Activated CD8-positive, alpha-beta memory T cell treated with anti-CD3 and anti-CD28 coated beads for 48 hours (primary cell): ENCODE data around the gene TBCEL.
"Not testable (repeated sequence)": the region's sequence is repeated elsewhere in the genome, so short reads cannot be mapped to it uniquely, and the experiment has no call there.

Experiments used
- DNase-seq, 3 experiments: peaks; one replicate each; pipeline ENCODE4 v3.0.0-alpha.2; 2020; ENCODE audit warnings: low read depth in 2 of 3, low spot score in 2 of 3

Gene TBCEL

GRCh38 chr11:121023848-121024751, at the start of gene TBCEL:
TSS of gene TBCEL (plus strand) at chr11:121024102. CDS start at chr11:121045691, 21,589 bp downstream.
- peak; percentile 56 to 63 (median 58) for DNase-seq

- no peak for DNase-seq
Observed at GRCh38 chr11:120974466-120974865, 49.4 kb upstream of the TBCEL start.

- DNase-seq, result no peak
Observed at GRCh38 chr11:120974965-120975364, 48.9 kb upstream of the TBCEL start.

- no peak for DNase-seq
Observed at GRCh38 chr11:120977266-120978137, 46.4 kb upstream of the TBCEL start.

GRCh38 chr11:120978701-120979100, 45.2 kb upstream of the TBCEL start:
- DNase-seq, result no peak

GRCh38 chr11:120985718-120986569, 38.0 kb upstream of the TBCEL start:
- DNase-seq, result peak in 2 of 3 experiments; percentile 8 to 9

- no peak for DNase-seq
Observed at GRCh38 chr11:120988603-120989002, 35.3 kb upstream of the TBCEL start.

- DNase-seq, result no peak
Observed at GRCh38 chr11:120991830-120992686, 31.8 kb upstream of the TBCEL start.

- DNase-seq, result no peak
Observed at GRCh38 chr11:120994091-120994859, 29.6 kb upstream of the TBCEL start.

- no peak for DNase-seq
Observed at GRCh38 chr11:120995184-120995583, 28.7 kb upstream of the TBCEL start.

GRCh38 chr11:120996973-120997372, 26.9 kb upstream of the TBCEL start:
- no peak for DNase-seq

- DNase-seq, result no peak
Observed at GRCh38 chr11:120998581-120998980, 25.3 kb upstream of the TBCEL start.

- no peak for DNase-seq
Observed at GRCh38 chr11:121004206-121004840, 19.6 kb upstream of the TBCEL start.

- DNase-seq, result no peak
Observed at GRCh38 chr11:121006922-121007321, 17.0 kb upstream of the TBCEL start.

GRCh38 chr11:121008551-121008950, 15.4 kb upstream of the TBCEL start:
- DNase-seq, result no peak

GRCh38 chr11:121012091-121012490, 11.8 kb upstream of the TBCEL start:
- no peak for DNase-seq

GRCh38 chr11:121018746-121019145, 5.2 kb upstream of the TBCEL start:
- no peak for DNase-seq

GRCh38 chr11:121021718-121022117, 2.2 kb upstream of the TBCEL start:
- not testable (repeated sequence) for DNase-seq

- no peak for DNase-seq
Observed at GRCh38 chr11:121024989-121025388, 1.1 kb downstream of the TBCEL start.
